Osteoblast (primary cell): ENCODE results near the gene STAT4. TPM values are rescaled to one million over a fixed set of nuclear protein-coding genes. Genes with fewer than 3 reads are reported as not detected.

ENCODE experiments used
- DNase-seq: peaks from one replicate; pipeline ENCODE4 v3.0.0; 2011; ENCODE audit warnings: low spot score, mixed read lengths; ENCODE audit not compliant: insufficient read length; ENCODE audit errors: missing footprints
- H2AFZ ChIP-seq: 2 replicates; pipeline ENCODE4 v1.6.0; 2011; ENCODE audit warnings: mild to moderate bottlenecking, low read length
- H3K27ac ChIP-seq: 2 replicates; pipeline ENCODE4 v1.5.1; 2011; ENCODE audit warnings: mild to moderate bottlenecking, low read depth, low read length, moderate library complexity
- H3K27me3 ChIP-seq: 2 replicates; pipeline ENCODE4 v1.6.0; 2012; ENCODE audit warnings: mild to moderate bottlenecking, control low read depth, inconsistent platforms, low read length, moderate library complexity; ENCODE audit not compliant: insufficient read depth
- H3K36me3 ChIP-seq: 2 replicates; pipeline ENCODE4 v1.5.1; 2011; ENCODE audit warnings: mild to moderate bottlenecking, low read length, control low read depth, moderate library complexity; ENCODE audit not compliant: insufficient read depth
- H3K4me1 ChIP-seq: 2 replicates; pipeline ENCODE4 v1.5.1; 2011; ENCODE audit warnings: mild to moderate bottlenecking, low read length, control low read depth, moderate library complexity; ENCODE audit not compliant: insufficient read depth
- H3K4me2 ChIP-seq: 2 replicates; pipeline ENCODE4 v1.6.0; 2011; ENCODE audit warnings: mild to moderate bottlenecking, low read length; ENCODE audit not compliant: insufficient read depth
- H3K4me3 ChIP-seq: fragments of 200-600 bp; sonication (generic); 3 replicates; pipeline ENCODE4 v1.5.1; 2012; ENCODE audit warnings: mild to moderate bottlenecking, low read length, inconsistent platforms; ENCODE audit not compliant: insufficient read depth
- H3K79me2 ChIP-seq: 2 replicates; pipeline ENCODE4 v1.6.0; 2012; ENCODE audit warnings: mild to moderate bottlenecking, low read length, control low read depth, inconsistent platforms; ENCODE audit not compliant: insufficient read depth
- H3K9me3 ChIP-seq: 2 replicates; pipeline ENCODE4 v1.5.1; 2011; ENCODE audit warnings: low read depth, low read length, control low read depth
- H4K20me1 ChIP-seq: 2 replicates; pipeline ENCODE4 v1.6.0; 2012; ENCODE audit warnings: mild to moderate bottlenecking, low read length, control low read depth; ENCODE audit not compliant: insufficient read depth
- CTCF ChIP-seq: IDR thresholded peaks from 2 replicates; pipeline ENCODE4 v1.5.1; 2011; ENCODE audit warnings: mild to moderate bottlenecking, low read depth, low read length, moderate library complexity; ENCODE audit errors: extremely low read depth
- total RNA-seq: library from RNA; depleted of rRNA; stranded (reverse); fragments of >200 nt; gene quantifications from 2 replicates; pipeline ENCODE4 v1.2.3, GENCODE V29; 2012

Gene STAT4
- total RNA-seq, 1 donor = 16.6 TPM

DNA sequence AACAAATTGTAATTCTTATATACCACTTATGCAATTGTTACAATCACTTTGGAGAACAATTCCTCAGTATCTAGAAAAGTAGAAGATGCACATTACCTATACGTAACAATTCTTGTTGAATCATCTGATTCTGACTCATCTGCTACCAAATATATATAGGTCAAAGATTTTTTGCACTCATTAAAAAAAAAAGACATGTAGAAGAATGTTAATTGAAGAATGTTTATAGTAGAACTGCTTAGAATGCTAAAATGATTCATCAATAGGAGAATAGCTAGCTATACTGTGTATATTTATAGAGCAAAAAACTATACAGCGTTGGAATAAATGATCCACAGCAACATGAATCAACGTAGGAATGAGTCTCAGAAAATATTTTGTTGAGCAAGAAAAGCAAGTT lies 107.4 kb downstream of the STAT4 start:
- peak; percentile 34 for DNase-seq
- Histone ChIP-seq H3K79me2 (no peaks in the 10 kb centered on the region), H2AFZ (no peak overlapping the region), H3K27ac (no peak overlapping the region), H3K4me3 (no peak overlapping the region), H3K4me1 (peaks cover 56% of the 10 kb centered on the region), H3K9me3 (no peaks in the 10 kb centered on the region), H3K27me3 (no peaks in the 10 kb centered on the region), H3K36me3 (no peaks in the 10 kb centered on the region), H4K20me1 (no peaks in the 10 kb centered on the region), H3K4me2 (no peak overlapping the region)
- no peak for TF ChIP-seq CTCF

GRCh38 chr2:191041418-191042161 lies 109.2 kb downstream of the STAT4 start:
- Histone ChIP-seq H2AFZ (no peak overlapping the region), H4K20me1 (no peaks in the 10 kb centered on the region), H3K4me1 (peaks cover 50% of the 10 kb centered on the region), H3K36me3 (no peaks in the 10 kb centered on the region), H3K27ac (no peak overlapping the region), H3K27me3 (no peaks in the 10 kb centered on the region), H3K4me2 (peak overlapping the region; percentile 7), H3K4me3 (no peak overlapping the region), H3K79me2 (no peaks in the 10 kb centered on the region), H3K9me3 (no peaks in the 10 kb centered on the region)
- DNase-seq = peak; percentile 43
- no peak for TF ChIP-seq CTCF

- H3K27ac ChIP-seq = no peak overlapping the region
- H3K27me3 ChIP-seq = no peaks in the 10 kb centered on the region
- H3K36me3 ChIP-seq = no peaks in the 10 kb centered on the region
- no peaks in the 10 kb centered on the region for H3K9me3 ChIP-seq
- no peak overlapping the region for H3K4me2 ChIP-seq
- no peak overlapping the region for H3K4me3 ChIP-seq
- no peak for DNase-seq
- H2AFZ ChIP-seq = no peak overlapping the region
- peaks cover 33% of the 10 kb centered on the region for H3K4me1 ChIP-seq
- H3K79me2 ChIP-seq = no peaks in the 10 kb centered on the region
- TF ChIP-seq CTCF = no peak
- H4K20me1 ChIP-seq = no peaks in the 10 kb centered on the region
Observed at GRCh38 chr2:191039616-191040015, 111.2 kb downstream of the STAT4 start.

DNA sequence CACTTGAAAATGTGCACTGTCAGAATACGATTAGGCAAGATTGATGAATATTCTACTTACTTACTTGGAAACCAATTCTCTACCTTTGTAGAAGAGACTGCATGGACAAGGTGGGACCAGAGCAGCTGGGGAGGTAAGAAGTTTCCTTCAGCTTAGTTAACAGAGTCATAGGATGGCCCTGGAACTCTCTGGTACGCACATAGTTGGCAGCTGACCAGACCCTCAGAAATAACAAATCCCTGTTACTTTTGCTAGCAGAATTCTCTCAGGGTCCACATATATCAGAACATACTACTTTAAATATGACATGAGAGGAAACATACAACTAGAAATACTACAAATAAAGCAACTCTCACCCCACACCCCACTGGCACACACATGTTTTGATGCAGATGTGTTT lies 112.1 kb downstream of the STAT4 start:
- no peaks in the 10 kb centered on the region for H3K27me3 ChIP-seq
- no peak for TF ChIP-seq CTCF
- no peak overlapping the region for H3K4me3 ChIP-seq
- no peaks in the 10 kb centered on the region for H3K9me3 ChIP-seq
- peak overlapping the region; percentile 1 for H3K4me2 ChIP-seq
- H2AFZ ChIP-seq = no peak overlapping the region
- no peaks in the 10 kb centered on the region for H4K20me1 ChIP-seq
- H3K27ac ChIP-seq = peak overlapping the region; percentile 25
- DNase-seq = no peak
- no peaks in the 10 kb centered on the region for H3K79me2 ChIP-seq
- H3K4me1 ChIP-seq = peaks cover 28% of the 10 kb centered on the region
- no peaks in the 10 kb centered on the region for H3K36me3 ChIP-seq
